Astrocyte (in vitro differentiated cells and primary cell): Measurements from ENCODE around the gene SMC1B. TPM values are rescaled to one million over a fixed set of nuclear protein-coding genes. Genes with fewer than 3 reads are reported as not detected.

Experiments
- DNase-seq: peaks from one replicate; pipeline ENCODE4 v3.0.0-alpha.2; 2010; ENCODE audit warnings: low read depth
- FAIRE-seq: peaks from 2 replicates; lab custom pipeline; 2011; peaks lifted over from hg19 to GRCh38; lab: Jason Lieb, UNC
- H2AFZ ChIP-seq: 2 replicates; pipeline ENCODE4 v1.6.0; 2012; ENCODE audit warnings: low read depth, low read length, inconsistent platforms
- H3K27ac ChIP-seq: 2 replicates; pipeline ENCODE4 v1.5.1; 2011; ENCODE audit warnings: low read depth, low read length, inconsistent platforms
- H3K27me3 ChIP-seq: 2 replicates; pipeline ENCODE4 v1.6.0; 2011; ENCODE audit warnings: low read length, inconsistent platforms; ENCODE audit not compliant: insufficient read depth
- H3K36me3 ChIP-seq: 2 replicates; pipeline ENCODE4 v1.5.1; 2011; ENCODE audit warnings: low read length, inconsistent platforms; ENCODE audit not compliant: insufficient read depth
- H3K4me1 ChIP-seq: 2 replicates; pipeline ENCODE4 v1.5.1; 2011; ENCODE audit warnings: low read length, inconsistent platforms; ENCODE audit not compliant: insufficient read depth
- H3K4me2 ChIP-seq: 2 replicates; pipeline ENCODE4 v1.6.0; 2012; ENCODE audit warnings: low read length, inconsistent platforms
- H3K4me3 ChIP-seq: 2 replicates; pipeline ENCODE4 v1.5.1; 2011; ENCODE audit warnings: low read depth, mild to moderate bottlenecking, low read length, inconsistent platforms; ENCODE audit not compliant: insufficient read depth
- H3K79me2 ChIP-seq: 2 replicates; pipeline ENCODE4 v1.6.0; 2012; ENCODE audit warnings: mild to moderate bottlenecking, low read length, inconsistent platforms; ENCODE audit not compliant: insufficient read depth
- H3K9ac ChIP-seq: 2 replicates; pipeline ENCODE4 v1.6.0; 2012; ENCODE audit warnings: mild to moderate bottlenecking, low read length, inconsistent platforms
- H3K9me3 ChIP-seq: 2 replicates; pipeline ENCODE4 v1.5.1; 2012; ENCODE audit warnings: low read depth, mild to moderate bottlenecking, low read length, inconsistent platforms; ENCODE audit not compliant: insufficient read depth
- H4K20me1 ChIP-seq: 2 replicates; pipeline ENCODE4 v1.6.0; 2012; ENCODE audit warnings: low read length, inconsistent platforms; ENCODE audit not compliant: insufficient read depth
- H3K27ac Mint-ChIP-seq: one replicate; pipeline ENCODE4 v1.8.0; 2021; ENCODE audit warnings: mild to moderate bottlenecking, mixed read lengths; ENCODE audit not compliant: unreplicated experiment
- H3K27me3 Mint-ChIP-seq: one replicate; pipeline ENCODE4 v1.8.0; 2021; ENCODE audit warnings: low read depth, mixed read lengths; ENCODE audit not compliant: unreplicated experiment
- H3K36me3 Mint-ChIP-seq: one replicate; pipeline ENCODE4 v1.8.0; 2021; ENCODE audit warnings: low read depth, mixed read lengths; ENCODE audit not compliant: unreplicated experiment
- H3K4me1 Mint-ChIP-seq: one replicate; pipeline ENCODE4 v1.8.0; 2021; ENCODE audit warnings: low read depth, mixed read lengths; ENCODE audit not compliant: unreplicated experiment
- H3K4me3 Mint-ChIP-seq: one replicate; pipeline ENCODE4 v1.8.0; 2021; ENCODE audit warnings: mild to moderate bottlenecking, moderate library complexity, mixed read lengths; ENCODE audit not compliant: unreplicated experiment
- H3K9me3 Mint-ChIP-seq: one replicate; pipeline ENCODE4 v1.8.0; 2021; ENCODE audit warnings: mild to moderate bottlenecking, mixed read lengths; ENCODE audit not compliant: unreplicated experiment
- EZH2 ChIP-seq: IDR thresholded peaks from 2 replicates; pipeline ENCODE4 v1.6.1; 2012; ENCODE audit warnings: mild to moderate bottlenecking, low read length, inconsistent platforms; ENCODE audit not compliant: insufficient read depth
- total RNA-seq: library from RNA; stranded (reverse); gene quantifications from 2 replicates; pipeline ENCODE4 v1.2.1, GENCODE V29; 2021
- TF ChIP-seq, protein P1 (sequence below): IDR thresholded peaks from 2 replicates; pipeline ENCODE4 v1.5.1; 2011; ENCODE audit warnings: low read depth, mild to moderate bottlenecking, inconsistent platforms, low read length, moderate library complexity; ENCODE audit not compliant: insufficient read depth

The SMC1B gene
- total RNA-seq, 1 donor from 2014 or later, result not detected

DNA sequence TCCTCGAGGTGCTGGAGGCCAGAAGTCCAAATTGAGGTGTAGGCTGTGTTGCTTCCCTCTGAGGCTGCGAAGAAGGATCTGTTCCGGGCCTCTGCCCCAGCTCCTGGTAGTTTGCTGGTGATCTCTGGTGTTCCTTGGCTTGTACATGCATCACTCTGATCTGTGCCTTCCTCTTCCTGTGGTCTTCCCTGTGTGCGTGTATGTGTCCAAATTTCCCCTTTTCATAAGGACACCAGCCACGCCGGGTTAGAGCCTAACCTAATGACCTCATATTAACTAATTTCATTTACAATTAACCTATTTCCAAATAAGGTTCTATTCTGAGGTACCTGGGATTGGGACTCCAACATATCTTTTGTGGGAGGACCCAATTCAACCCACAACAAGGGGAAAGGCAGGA, 21.6 kb upstream of the SMC1B start:
- no peak for TF ChIP-seq EZH2
- TF ChIP-seq, protein P1, sequence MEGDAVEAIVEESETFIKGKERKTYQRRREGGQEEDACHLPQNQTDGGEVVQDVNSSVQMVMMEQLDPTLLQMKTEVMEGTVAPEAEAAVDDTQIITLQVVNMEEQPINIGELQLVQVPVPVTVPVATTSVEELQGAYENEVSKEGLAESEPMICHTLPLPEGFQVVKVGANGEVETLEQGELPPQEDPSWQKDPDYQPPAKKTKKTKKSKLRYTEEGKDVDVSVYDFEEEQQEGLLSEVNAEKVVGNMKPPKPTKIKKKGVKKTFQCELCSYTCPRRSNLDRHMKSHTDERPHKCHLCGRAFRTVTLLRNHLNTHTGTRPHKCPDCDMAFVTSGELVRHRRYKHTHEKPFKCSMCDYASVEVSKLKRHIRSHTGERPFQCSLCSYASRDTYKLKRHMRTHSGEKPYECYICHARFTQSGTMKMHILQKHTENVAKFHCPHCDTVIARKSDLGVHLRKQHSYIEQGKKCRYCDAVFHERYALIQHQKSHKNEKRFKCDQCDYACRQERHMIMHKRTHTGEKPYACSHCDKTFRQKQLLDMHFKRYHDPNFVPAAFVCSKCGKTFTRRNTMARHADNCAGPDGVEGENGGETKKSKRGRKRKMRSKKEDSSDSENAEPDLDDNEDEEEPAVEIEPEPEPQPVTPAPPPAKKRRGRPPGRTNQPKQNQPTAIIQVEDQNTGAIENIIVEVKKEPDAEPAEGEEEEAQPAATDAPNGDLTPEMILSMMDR, result no peak
- H4K20me1 ChIP-seq, result no peaks in the 10 kb centered on the region
- DNase-seq (no peak), FAIRE-seq (no peak)
- H3K36me3 Mint-ChIP-seq, result no peaks in the 10 kb centered on the region
- no peaks in the 10 kb centered on the region for H3K9me3 Mint-ChIP-seq
- H3K27me3 Mint-ChIP-seq, result peaks cover 15% of the 10 kb centered on the region
- H3K9me3 ChIP-seq, result no peaks in the 10 kb centered on the region
- H3K79me2 ChIP-seq, result no peaks in the 10 kb centered on the region
- no peak overlapping the region for H3K4me3 Mint-ChIP-seq
- peaks cover 3% of the 10 kb centered on the region for H3K4me1 ChIP-seq
- H3K9ac ChIP-seq, result peak overlapping the region; percentile 2
- no peak overlapping the region for H3K4me2 ChIP-seq
- peak overlapping the region; percentile 70 for H2AFZ ChIP-seq
- H3K4me3 ChIP-seq, result no peak overlapping the region
- no peaks in the 10 kb centered on the region for H3K27me3 ChIP-seq
- H3K27ac Mint-ChIP-seq, result no peak overlapping the region
- no peak overlapping the region for H3K27ac ChIP-seq
- no peaks in the 10 kb centered on the region for H3K4me1 Mint-ChIP-seq
- H3K36me3 ChIP-seq, result no peaks in the 10 kb centered on the region

DNA sequence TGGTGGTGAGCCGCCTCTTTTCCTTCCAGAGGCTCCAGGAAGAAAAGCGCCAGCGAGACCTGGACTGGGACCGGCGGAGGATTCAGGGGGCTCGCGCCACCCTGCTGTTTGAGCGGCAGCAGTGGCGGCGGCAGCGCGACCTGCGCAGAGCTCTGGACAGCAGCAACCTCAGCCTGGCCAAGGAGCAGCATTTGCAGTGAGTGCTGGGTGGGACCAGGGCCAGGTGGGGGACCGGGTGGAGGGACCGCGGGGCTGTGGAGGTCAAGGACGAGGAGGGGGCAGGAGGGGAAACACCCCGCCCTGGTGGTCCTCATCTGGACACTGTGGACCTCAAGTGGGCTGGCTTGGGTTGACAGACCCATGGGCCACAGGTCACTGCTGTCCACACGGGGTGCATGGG, 17.5 kb upstream of the SMC1B start:
- Mint-ChIP-seq H3K4me1 (no peaks in the 10 kb centered on the region), H3K36me3 (peaks cover 11% of the 10 kb centered on the region), H3K27ac (no peak overlapping the region), H3K9me3 (peaks cover 11% of the 10 kb centered on the region), H3K27me3 (peaks cover 34% of the 10 kb centered on the region), H3K4me3 (no peak overlapping the region)
- H4K20me1 ChIP-seq, result no peaks in the 10 kb centered on the region
- H3K4me2 ChIP-seq, result no peak overlapping the region
- FAIRE-seq (no peak), DNase-seq (no peak)
- no peak overlapping the region for H3K27ac ChIP-seq
- no peak overlapping the region for H2AFZ ChIP-seq
- H3K9me3 ChIP-seq, result no peaks in the 10 kb centered on the region
- TF ChIP-seq, protein P1, result no peak
- TF ChIP-seq EZH2, result no peak
- H3K9ac ChIP-seq, result no peak overlapping the region
- peaks cover 3% of the 10 kb centered on the region for H3K4me1 ChIP-seq
- no peaks in the 10 kb centered on the region for H3K27me3 ChIP-seq
- no peaks in the 10 kb centered on the region for H3K79me2 ChIP-seq
- H3K4me3 ChIP-seq, result no peak overlapping the region
- H3K36me3 ChIP-seq, result no peaks in the 10 kb centered on the region

GRCh38 chr22:45429981-45430775, 16.8 kb upstream of the SMC1B start:
- peaks cover 11% of the 10 kb centered on the region for H3K9me3 Mint-ChIP-seq
- peaks cover 34% of the 10 kb centered on the region for H3K27me3 Mint-ChIP-seq

More at GRCh38 chr22:45429981-45430775, 16.8 kb upstream of the SMC1B start:
- H3K27me3 ChIP-seq, result no peaks in the 10 kb centered on the region
- no peak overlapping the region for H2AFZ ChIP-seq
- H3K4me3 ChIP-seq, result no peak overlapping the region
- no peak overlapping the region for H3K9ac ChIP-seq
- no peak overlapping the region for H3K27ac Mint-ChIP-seq
- no peak overlapping the region for H3K4me2 ChIP-seq
- no peaks in the 10 kb centered on the region for H3K4me1 Mint-ChIP-seq
- FAIRE-seq, result no peak
- no peaks in the 10 kb centered on the region for H3K36me3 ChIP-seq
- no peak for DNase-seq
- H3K4me1 ChIP-seq, result no peaks in the 10 kb centered on the region
- no peaks in the 10 kb centered on the region for H3K79me2 ChIP-seq
- H4K20me1 ChIP-seq, result no peaks in the 10 kb centered on the region
- no peaks in the 10 kb centered on the region for H3K9me3 ChIP-seq
- H3K36me3 Mint-ChIP-seq, result peaks cover 11% of the 10 kb centered on the region
- no peak overlapping the region for H3K4me3 Mint-ChIP-seq
- no peak for TF ChIP-seq EZH2
- TF ChIP-seq, protein P1, result no peak
- no peak overlapping the region for H3K27ac ChIP-seq
